ENCODE data around the gene C11orf86. TPM values are rescaled to one million over a fixed set of nuclear protein-coding genes. Genes with fewer than 3 reads are reported as not detected.

The C11orf86 gene
- total and polyA plus RNA-seq, 3 donors from 2014 or later = 0.25 TPM; not detected in 2

DNA sequence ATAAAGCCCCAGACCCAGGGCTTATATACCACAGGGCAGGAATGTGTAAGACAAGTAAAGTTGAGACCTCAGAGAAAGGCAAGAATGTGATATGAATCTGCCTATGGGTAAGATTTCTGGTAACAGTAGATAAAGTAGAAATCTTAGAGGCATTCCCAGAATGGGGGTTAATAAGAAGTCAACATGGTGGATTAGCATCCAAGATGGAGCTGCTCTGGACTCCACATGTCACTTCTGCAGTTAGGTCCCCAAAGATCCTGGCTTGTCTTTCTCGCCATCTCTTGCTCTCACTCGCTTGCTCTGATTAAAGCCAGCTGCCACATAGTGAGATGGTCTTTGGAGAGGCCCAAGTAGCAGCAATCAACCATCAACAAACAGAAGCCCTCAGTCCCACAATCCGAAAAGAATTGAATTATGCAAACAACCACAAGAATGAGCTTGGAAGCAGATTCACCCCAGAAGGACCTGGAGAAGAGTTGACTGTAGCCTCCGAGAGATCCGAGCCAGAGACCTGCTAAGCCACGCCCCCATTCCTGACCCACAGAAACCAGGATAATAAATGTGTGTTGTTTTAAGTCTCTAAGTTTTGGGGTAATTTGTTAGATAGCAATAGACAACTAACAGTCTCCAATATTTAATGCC is 5.4 kb upstream of the C11orf86 start:
- DNase-seq = no peak
- 87 to 92% methylated on average over 6 of the region's 6 CpGs for WGBS, 2 donors
- Histone ChIP-seq H3K9me3 (no peaks in the 10 kb centered on the region), H3K4me3 (no peak overlapping the region), H3K27me3 (no peaks in the 10 kb centered on the region), H3K4me1 (no peaks in the 10 kb centered on the region), H3K36me3 (ENCODE audit: low read depth, missing control alignments) (no peaks in the 10 kb centered on the region), H3K27ac (no peak overlapping the region)
- intact Hi-C loops (cut with DNase I; ENCODE audit: low total_unique reads) = no loop called here
- TF ChIP-seq POLR2A (IDR thresholded peaks at IDR 0.05) = no peak
- TF ChIP-seq, protein P1, sequence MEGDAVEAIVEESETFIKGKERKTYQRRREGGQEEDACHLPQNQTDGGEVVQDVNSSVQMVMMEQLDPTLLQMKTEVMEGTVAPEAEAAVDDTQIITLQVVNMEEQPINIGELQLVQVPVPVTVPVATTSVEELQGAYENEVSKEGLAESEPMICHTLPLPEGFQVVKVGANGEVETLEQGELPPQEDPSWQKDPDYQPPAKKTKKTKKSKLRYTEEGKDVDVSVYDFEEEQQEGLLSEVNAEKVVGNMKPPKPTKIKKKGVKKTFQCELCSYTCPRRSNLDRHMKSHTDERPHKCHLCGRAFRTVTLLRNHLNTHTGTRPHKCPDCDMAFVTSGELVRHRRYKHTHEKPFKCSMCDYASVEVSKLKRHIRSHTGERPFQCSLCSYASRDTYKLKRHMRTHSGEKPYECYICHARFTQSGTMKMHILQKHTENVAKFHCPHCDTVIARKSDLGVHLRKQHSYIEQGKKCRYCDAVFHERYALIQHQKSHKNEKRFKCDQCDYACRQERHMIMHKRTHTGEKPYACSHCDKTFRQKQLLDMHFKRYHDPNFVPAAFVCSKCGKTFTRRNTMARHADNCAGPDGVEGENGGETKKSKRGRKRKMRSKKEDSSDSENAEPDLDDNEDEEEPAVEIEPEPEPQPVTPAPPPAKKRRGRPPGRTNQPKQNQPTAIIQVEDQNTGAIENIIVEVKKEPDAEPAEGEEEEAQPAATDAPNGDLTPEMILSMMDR (IDR thresholded peaks at IDR 0.05) = no peak

DNA sequence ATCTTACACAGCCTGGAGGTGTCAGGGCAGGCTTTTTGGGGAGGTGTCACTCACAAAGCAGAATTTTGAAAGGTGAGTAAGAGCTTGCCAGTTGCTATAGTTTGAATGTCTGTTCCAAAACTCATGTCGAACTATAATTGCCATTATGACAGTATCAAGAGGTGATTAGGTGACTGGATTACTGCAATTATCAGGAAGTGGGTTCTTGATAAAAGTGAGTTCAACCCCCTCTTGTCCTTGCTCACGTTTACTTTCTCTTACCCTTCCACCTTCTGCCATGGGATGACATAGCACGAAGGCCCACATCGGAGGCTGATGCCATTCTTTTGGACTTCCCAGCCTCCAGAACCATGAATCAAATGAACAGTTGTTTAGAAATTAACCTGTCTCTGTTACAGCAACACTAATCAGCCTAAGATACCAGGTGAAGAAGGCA is 4.7 kb upstream of the C11orf86 start:
- H3K27me3 ChIP-seq = no peaks in the 10 kb centered on the region
- H3K9me3 ChIP-seq = no peaks in the 10 kb centered on the region
- H3K36me3 ChIP-seq (ENCODE audit: low read depth, missing control alignments) = no peaks in the 10 kb centered on the region
- no peaks in the 10 kb centered on the region for H3K4me1 ChIP-seq
- H3K4me3 ChIP-seq = no peak overlapping the region
- TF ChIP-seq POLR2A (IDR thresholded peaks at IDR 0.05) = no peak
- TF ChIP-seq, protein P1 (IDR thresholded peaks at IDR 0.05) = no peak
- DNase-seq = no peak
- no peak overlapping the region for H3K27ac ChIP-seq
- 82 to 83% methylated on average over 4 of the region's 4 CpGs for WGBS, 2 donors
- intact Hi-C loops (cut with DNase I; ENCODE audit: low total_unique reads) = no loop called here

DNA sequence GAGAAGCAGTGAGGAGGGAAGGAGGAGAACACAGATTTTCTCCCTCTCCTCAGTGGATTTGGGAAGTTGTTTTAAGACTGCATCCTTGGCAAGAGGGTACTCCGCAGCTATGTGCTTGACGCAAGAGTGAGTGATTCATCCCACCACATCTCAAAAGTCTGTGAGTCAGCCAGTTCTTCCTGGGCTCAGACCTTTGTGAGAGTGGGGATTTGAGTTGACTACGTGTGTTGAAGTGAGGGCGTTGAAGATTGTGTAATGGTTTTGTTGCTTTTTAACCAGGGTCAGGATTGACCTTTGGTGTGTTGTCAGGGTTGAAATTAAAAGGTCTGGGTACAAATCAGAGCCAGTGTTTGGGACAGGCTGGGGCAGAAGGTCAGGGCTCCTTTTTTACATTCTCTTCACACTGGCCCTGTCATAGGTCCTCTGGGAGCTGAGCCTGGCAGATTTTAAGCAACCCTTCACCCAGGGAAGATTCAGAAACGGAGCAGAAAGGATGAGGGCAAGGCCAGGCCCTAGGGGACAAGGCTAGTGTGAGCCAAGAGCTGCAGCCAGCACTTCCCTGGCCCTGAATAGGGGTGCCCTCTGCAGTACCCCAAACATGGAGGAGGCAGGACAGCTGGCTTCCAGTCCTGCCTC is 4.2 kb upstream of the C11orf86 start:
- Histone ChIP-seq H3K27ac (no peak overlapping the region), H3K9me3 (no peaks in the 10 kb centered on the region), H3K4me1 (no peaks in the 10 kb centered on the region), H3K4me3 (no peak overlapping the region), H3K27me3 (no peaks in the 10 kb centered on the region), H3K36me3 (ENCODE audit: low read depth, missing control alignments) (no peaks in the 10 kb centered on the region)
- no peak for TF ChIP-seq POLR2A (IDR thresholded peaks at IDR 0.05)
- TF ChIP-seq, protein P1 (IDR thresholded peaks at IDR 0.05) = no peak
- DNase-seq = no peak
- 75 to 88% methylated on average over 5 of the region's 5 CpGs for WGBS, 2 donors
- intact Hi-C loops (cut with DNase I; ENCODE audit: low total_unique reads) = no loop called here

DNA sequence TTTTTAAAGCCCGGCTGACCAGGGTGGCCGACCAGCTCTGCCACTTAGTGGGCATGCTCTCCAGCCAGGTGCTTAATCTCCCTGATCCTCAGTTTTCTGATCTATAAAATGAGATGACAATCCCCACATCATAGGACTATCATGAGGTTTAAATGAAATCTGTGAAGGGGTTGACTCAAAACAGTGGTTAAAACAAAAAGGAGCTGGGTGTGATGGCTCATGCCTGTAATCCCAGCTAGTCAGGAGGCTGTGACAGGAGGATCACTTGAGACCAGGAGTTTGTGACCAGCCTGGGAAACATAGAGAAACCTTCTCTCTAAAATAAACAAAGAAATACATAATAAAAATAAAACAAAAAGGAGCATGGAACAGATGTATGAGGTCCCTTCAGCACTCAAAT is 3.6 kb upstream of the C11orf86 start:
- Histone ChIP-seq H3K4me1 (no peaks in the 10 kb centered on the region), H3K4me3 (no peak overlapping the region), H3K36me3 (ENCODE audit: low read depth, missing control alignments) (no peaks in the 10 kb centered on the region), H3K9me3 (no peaks in the 10 kb centered on the region), H3K27me3 (no peaks in the 10 kb centered on the region), H3K27ac (no peak overlapping the region)
- DNase-seq = no peak
- TF ChIP-seq POLR2A (IDR thresholded peaks at IDR 0.05) = no peak
- TF ChIP-seq, protein P1 (IDR thresholded peaks at IDR 0.05) = no peak
- intact Hi-C loops (cut with DNase I; ENCODE audit: low total_unique reads) = no loop called here
- 88 to 94% methylated on average over 2 of the region's 2 CpGs for WGBS, 2 donors

All from testis (tissue), 3 donors.